HepG2 (cell line): ENCODE measurements around the gene FRMD8. TPM values are rescaled to one million over a fixed set of nuclear protein-coding genes. Genes with fewer than 3 reads are reported as not detected.
A peak's percentile ranks its signal among the peaks of the same experiment; 100 is the strongest.

Experiments
- CREB1 ChIP-seq, 2 experiments: fragments of 450-650 bp in 1 of 2; IDR thresholded peaks; 2 replicates each; pipeline ENCODE4 v1.6.1; 2016 to 2017; ENCODE audit warnings: control low read depth in 1 of 2, mild to moderate bottlenecking in 1 of 2, missing compliant biosample characterization in 1 of 2, missing genetic modification characterization in 1 of 2
- KLF11 ChIP-seq: IDR thresholded peaks from 2 replicates; pipeline ENCODE4 v1.6.1; 2016; ENCODE audit warnings: missing compliant biosample characterization
- KLF9 ChIP-seq: IDR thresholded peaks from 2 replicates; pipeline ENCODE4 v1.6.1; 2016; ENCODE audit warnings: low read depth
- MXI1 ChIP-seq: IDR thresholded peaks from 3 replicates; pipeline ENCODE4 v1.6.1; 2012; ENCODE audit warnings: low read depth, low read length, inconsistent platforms, borderline replicate concordance
- ONECUT2 ChIP-seq: sonication (generic); formaldehyde crosslinking; IDR thresholded peaks from 2 replicates; pipeline ENCODE4 v1.4.0; 2020; ENCODE audit warnings: missing genetic modification reagents
- PAF1 ChIP-seq: IDR thresholded peaks from 2 replicates; pipeline ENCODE4 v1.6.1; 2016; ENCODE audit warnings: missing genetic modification reagents, missing compliant biosample characterization
- SMARCC2 ChIP-seq: fragments of 450-650 bp; IDR thresholded peaks from 2 replicates; pipeline ENCODE4 v1.6.1; 2017; ENCODE audit warnings: antibody characterized with exemption, mild to moderate bottlenecking
- ZBTB3 ChIP-seq: sonication (generic); formaldehyde crosslinking; IDR thresholded peaks from 2 replicates; pipeline ENCODE4 v1.4.0; 2020; ENCODE audit warnings: low read depth, mild to moderate bottlenecking, moderate library complexity, missing genetic modification reagents, borderline replicate concordance
- ZC3H4 ChIP-seq: sonication (generic); formaldehyde crosslinking; IDR thresholded peaks from 2 replicates; pipeline ENCODE4 v1.4.0; 2020; ENCODE audit warnings: missing genetic modification reagents, borderline replicate concordance
- ZNF225 ChIP-seq: sonication (generic); formaldehyde crosslinking; IDR thresholded peaks from 2 replicates; pipeline ENCODE4 v1.4.0; 2020; ENCODE audit warnings: mild to moderate bottlenecking, missing genetic modification reagents
- ZNF343 ChIP-seq: sonication (generic); formaldehyde crosslinking; IDR thresholded peaks from 2 replicates; pipeline ENCODE4 v1.4.0; 2020; ENCODE audit warnings: mild to moderate bottlenecking, missing genetic modification reagents
- ZNF431 ChIP-seq: sonication (generic); formaldehyde crosslinking; IDR thresholded peaks from 2 replicates; pipeline ENCODE4 v1.9.0; 2022; ENCODE audit warnings: missing genetic modification reagents, low read depth, mild to moderate bottlenecking, borderline replicate concordance
- ZNF619 ChIP-seq: sonication (generic); formaldehyde crosslinking; IDR thresholded peaks from 2 replicates; pipeline ENCODE4 v1.4.0; 2020; ENCODE audit warnings: mild to moderate bottlenecking, missing genetic modification reagents
- polyA plus RNA-seq, 8 experiments: library from polyadenylated mRNA; depleted of rRNA in 3 of 8; stranded (reverse) in 7 of 8; unstranded in 1 of 8; fragments of >200 nt; fragmentation: Illumina TruSeq in 4 of 8; extraction: Trizol in 4 of 8; gene quantifications; 2 replicates each; pipeline versions ENCODE4 v1.2.1 to v1.2.3, GENCODE V29; 2011 to 2016; ENCODE audit warnings: low read depth in 4 of 8, missing spikeins in 1 of 8, mixed read lengths in 1 of 8; ENCODE audit not compliant: insufficient read depth in 1 of 8
- total RNA-seq, 5 experiments: library from RNA; depleted of rRNA; stranded (reverse); fragments of >200 nt; fragmentation: Illumina TruSeq; extraction: Trizol; gene quantifications; 2 replicates each; pipeline ENCODE4 v1.2.3, GENCODE V29; 2016; ENCODE audit warnings: low read depth in 1 of 5
- TF ChIP-seq, protein P1 (sequence below): sonication (generic); formaldehyde crosslinking; IDR thresholded peaks from 2 replicates; pipeline ENCODE4 v1.4.0; 2020; ENCODE audit warnings: missing genetic modification reagents, mild to moderate bottlenecking, borderline replicate concordance
- TF ChIP-seq, protein P2 (sequence below): sonication (generic); formaldehyde crosslinking; IDR thresholded peaks from 2 replicates; pipeline ENCODE4 v1.4.0; 2020; ENCODE audit warnings: mild to moderate bottlenecking, missing genetic modification reagents
- TF ChIP-seq, protein P3 (sequence below): sonication (generic); formaldehyde crosslinking; IDR thresholded peaks from 2 replicates; pipeline ENCODE4 v1.5.1; 2020; ENCODE audit warnings: mild to moderate bottlenecking, missing genetic modification reagents, borderline replicate concordance
- TF ChIP-seq, protein P4 (sequence below): sonication (generic); formaldehyde crosslinking; IDR thresholded peaks from 2 replicates; pipeline ENCODE4 v1.5.0; 2020; ENCODE audit warnings: mild to moderate bottlenecking, missing genetic modification reagents
- TF ChIP-seq, protein P5 (sequence below): IDR thresholded peaks from 2 replicates; pipeline ENCODE4 v1.6.1; 2016; ENCODE audit warnings: low read depth
- TF ChIP-seq, protein P6 (sequence below): IDR thresholded peaks from 2 replicates; pipeline ENCODE4 v1.6.1; 2016

Gene FRMD8
- total and polyA plus RNA-seq, 2 of the 13 experiments (the other 11 are each of a cell fraction or from before 2014, with no cell fraction given) = 5.8 to 20.6 TPM

DNA sequence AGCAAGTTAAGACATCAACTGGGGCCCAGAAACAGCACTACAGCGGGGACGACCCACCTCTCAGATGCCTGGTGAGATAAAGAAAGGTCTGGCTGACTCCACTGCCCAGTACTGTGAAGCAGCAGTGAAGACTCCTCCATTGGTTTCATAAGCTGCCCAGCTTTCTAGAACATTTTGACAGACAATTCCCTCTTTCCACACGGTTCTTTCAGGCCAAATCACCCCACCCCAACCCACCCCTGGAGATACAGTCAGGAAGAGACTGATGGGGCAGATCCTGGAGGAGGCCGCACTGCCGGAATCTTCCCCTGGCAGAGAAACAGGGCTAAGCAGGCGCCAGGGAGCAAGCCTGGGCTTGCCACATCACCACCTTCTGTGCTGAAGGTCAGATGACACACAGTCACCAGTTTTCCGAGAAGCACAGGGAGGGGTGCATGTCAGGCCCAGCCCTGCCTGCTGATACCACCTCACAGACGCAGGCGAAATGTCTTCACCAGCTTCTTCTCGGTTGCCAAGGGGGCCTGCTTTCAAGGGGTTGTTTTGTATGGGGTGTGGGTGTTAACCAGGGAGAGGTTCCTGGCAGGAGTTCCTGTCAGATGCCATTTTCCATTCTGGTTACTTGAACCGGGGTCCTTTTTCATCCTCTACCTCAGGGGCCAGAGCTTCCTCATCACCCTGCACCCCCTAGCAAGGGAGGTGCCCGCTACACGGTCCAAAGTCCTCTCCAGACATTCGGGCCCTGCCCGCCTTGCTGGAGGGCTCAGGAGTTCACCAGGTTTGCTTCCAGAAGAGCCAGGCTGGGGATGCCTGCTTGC is 34.7 kb downstream of the FRMD8 start (continued):
- peak; percentile 63 for TF ChIP-seq CREB1 (IDR thresholded peaks at IDR 0.05)
- no peak for TF ChIP-seq CREB1 (CRISPR knock-in tag; IDR thresholded peaks at IDR 0.05)
- no peak for TF ChIP-seq ONECUT2
- peak; percentile 88 for TF ChIP-seq ZC3H4 (CRISPR knock-in tag)
- TF ChIP-seq ZNF619 (CRISPR knock-in tag) = 0 out of 2 replicates have a peak, but pooled peaks have one; percentile 29
- peak; percentile 52; the same call in 1 of the 2 replicates for TF ChIP-seq ZNF225 (CRISPR knock-in tag)
- TF ChIP-seq, protein P1, sequence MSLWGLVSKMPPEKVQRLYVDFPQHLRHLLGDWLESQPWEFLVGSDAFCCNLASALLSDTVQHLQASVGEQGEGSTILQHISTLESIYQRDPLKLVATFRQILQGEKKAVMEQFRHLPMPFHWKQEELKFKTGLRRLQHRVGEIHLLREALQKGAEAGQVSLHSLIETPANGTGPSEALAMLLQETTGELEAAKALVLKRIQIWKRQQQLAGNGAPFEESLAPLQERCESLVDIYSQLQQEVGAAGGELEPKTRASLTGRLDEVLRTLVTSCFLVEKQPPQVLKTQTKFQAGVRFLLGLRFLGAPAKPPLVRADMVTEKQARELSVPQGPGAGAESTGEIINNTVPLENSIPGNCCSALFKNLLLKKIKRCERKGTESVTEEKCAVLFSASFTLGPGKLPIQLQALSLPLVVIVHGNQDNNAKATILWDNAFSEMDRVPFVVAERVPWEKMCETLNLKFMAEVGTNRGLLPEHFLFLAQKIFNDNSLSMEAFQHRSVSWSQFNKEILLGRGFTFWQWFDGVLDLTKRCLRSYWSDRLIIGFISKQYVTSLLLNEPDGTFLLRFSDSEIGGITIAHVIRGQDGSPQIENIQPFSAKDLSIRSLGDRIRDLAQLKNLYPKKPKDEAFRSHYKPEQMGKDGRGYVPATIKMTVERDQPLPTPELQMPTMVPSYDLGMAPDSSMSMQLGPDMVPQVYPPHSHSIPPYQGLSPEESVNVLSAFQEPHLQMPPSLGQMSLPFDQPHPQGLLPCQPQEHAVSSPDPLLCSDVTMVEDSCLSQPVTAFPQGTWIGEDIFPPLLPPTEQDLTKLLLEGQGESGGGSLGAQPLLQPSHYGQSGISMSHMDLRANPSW (CRISPR knock-in tag) = no peak
- TF ChIP-seq, protein P2, sequence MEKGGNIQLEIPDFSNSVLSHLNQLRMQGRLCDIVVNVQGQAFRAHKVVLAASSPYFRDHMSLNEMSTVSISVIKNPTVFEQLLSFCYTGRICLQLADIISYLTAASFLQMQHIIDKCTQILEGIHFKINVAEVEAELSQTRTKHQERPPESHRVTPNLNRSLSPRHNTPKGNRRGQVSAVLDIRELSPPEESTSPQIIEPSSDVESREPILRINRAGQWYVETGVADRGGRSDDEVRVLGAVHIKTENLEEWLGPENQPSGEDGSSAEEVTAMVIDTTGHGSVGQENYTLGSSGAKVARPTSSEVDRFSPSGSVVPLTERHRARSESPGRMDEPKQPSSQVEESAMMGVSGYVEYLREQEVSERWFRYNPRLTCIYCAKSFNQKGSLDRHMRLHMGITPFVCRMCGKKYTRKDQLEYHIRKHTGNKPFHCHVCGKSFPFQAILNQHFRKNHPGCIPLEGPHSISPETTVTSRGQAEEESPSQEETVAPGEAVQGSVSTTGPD (CRISPR knock-in tag) = 0 out of 2 replicates have a peak, but pooled peaks have one; percentile 45
- no peak for TF ChIP-seq ZBTB3 (CRISPR knock-in tag)
- peak; percentile 26; the same call in 1 of the 3 replicates for TF ChIP-seq MXI1
- no peak for TF ChIP-seq ZNF343
- TF ChIP-seq, protein P3, sequence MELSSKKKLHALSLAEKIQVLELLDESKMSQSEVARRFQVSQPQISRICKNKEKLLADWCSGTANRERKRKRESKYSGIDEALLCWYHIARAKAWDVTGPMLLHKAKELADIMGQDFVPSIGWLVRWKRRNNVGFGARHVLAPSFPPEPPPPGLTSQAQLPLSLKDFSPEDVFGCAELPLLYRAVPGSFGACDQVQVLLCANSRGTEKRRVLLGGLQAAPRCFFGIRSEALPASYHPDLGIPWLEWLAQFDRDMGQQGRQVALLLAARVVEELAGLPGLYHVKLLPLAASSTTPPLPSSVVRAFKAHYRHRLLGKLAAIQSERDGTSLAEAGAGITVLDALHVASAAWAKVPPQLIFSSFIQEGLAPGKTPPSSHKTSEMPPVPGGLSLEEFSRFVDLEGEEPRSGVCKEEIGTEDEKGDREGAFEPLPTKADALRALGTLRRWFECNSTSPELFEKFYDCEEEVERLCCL (CRISPR knock-in tag) = no peak
- TF ChIP-seq PAF1 (CRISPR knock-in tag) = no peak; the same call in 1 of the 2 replicates
- TF ChIP-seq, protein P4, sequence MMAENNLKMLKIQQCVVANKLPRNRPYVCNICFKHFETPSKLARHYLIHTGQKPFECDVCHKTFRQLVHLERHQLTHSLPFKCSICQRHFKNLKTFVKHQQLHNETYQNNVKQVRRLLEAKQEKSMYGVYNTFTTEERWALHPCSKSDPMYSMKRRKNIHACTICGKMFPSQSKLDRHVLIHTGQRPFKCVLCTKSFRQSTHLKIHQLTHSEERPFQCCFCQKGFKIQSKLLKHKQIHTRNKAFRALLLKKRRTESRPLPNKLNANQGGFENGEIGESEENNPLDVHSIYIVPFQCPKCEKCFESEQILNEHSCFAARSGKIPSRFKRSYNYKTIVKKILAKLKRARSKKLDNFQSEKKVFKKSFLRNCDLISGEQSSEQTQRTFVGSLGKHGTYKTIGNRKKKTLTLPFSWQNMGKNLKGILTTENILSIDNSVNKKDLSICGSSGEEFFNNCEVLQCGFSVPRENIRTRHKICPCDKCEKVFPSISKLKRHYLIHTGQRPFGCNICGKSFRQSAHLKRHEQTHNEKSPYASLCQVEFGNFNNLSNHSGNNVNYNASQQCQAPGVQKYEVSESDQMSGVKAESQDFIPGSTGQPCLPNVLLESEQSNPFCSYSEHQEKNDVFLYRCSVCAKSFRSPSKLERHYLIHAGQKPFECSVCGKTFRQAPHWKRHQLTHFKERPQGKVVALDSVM (CRISPR knock-in tag) = no peak
- TF ChIP-seq, protein P5, sequence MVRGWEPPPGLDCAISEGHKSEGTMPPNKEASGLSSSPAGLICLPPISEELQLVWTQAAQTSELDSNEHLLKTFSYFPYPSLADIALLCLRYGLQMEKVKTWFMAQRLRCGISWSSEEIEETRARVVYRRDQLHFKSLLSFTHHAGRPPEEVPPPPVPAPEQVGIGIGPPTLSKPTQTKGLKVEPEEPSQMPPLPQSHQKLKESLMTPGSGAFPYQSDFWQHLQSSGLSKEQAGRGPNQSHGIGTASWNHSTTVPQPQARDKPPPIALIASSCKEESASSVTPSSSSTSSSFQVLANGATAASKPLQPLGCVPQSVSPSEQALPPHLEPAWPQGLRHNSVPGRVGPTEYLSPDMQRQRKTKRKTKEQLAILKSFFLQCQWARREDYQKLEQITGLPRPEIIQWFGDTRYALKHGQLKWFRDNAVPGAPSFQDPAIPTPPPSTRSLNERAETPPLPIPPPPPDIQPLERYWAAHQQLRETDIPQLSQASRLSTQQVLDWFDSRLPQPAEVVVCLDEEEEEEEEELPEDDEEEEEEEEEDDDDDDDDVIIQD (CRISPR knock-in tag) = 0 out of 2 replicates have a peak, but pooled peaks have one; percentile 12
- TF ChIP-seq KLF9 = 0 out of 2 replicates have a peak, but pooled peaks have one; percentile 30
- TF ChIP-seq ZNF431 (CRISPR knock-in tag) = peak; percentile 89
- no peak for TF ChIP-seq SMARCC2
- TF ChIP-seq KLF11 (CRISPR knock-in tag) = no peak
- TF ChIP-seq, protein P6, sequence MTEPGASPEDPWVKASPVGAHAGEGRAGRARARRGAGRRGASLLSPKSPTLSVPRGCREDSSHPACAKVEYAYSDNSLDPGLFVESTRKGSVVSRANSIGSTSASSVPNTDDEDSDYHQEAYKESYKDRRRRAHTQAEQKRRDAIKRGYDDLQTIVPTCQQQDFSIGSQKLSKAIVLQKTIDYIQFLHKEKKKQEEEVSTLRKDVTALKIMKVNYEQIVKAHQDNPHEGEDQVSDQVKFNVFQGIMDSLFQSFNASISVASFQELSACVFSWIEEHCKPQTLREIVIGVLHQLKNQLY (CRISPR knock-in tag) = no peak
